Naive B cell (primary cell): ENCODE data around the gene CUBN. TPM values are rescaled to one million over a fixed set of nuclear protein-coding genes. Genes with fewer than 3 reads are reported as not detected.
A peak's percentile ranks its signal among the peaks of the same experiment; 100 is the strongest.

Experiments
- ATAC-seq, 2 donors: fragments of 150-1000 bp; cut with Tn5 transposase; 2 replicates each; pipeline ENCODE4 v1.10.0; 2021; ENCODE audit warnings: low read depth in 2 of 2, mild to moderate bottlenecking in 2 of 2, moderate library complexity in 2 of 2
- DNase-seq: peaks from one replicate; pipeline ENCODE4 v3.0.0; 2022
- H3K27ac Mint-ChIP-seq, 6 donors: one replicate each; pipeline ENCODE4 v1.8.0; 2020 to 2022; ENCODE audit warnings: mild to moderate bottlenecking in 6 of 6, mixed read lengths in 6 of 6, moderate library complexity in 5 of 6, inconsistent platforms in 2 of 6
- H3K27me3 Mint-ChIP-seq, 3 donors: one replicate each; pipeline ENCODE4 v1.8.0; 2021 to 2022; ENCODE audit warnings: mixed read lengths in 3 of 3, mild to moderate bottlenecking in 1 of 3
- H3K36me3 Mint-ChIP-seq, 2 donors: one replicate each; pipeline ENCODE4 v1.8.0; 2020 to 2022; ENCODE audit warnings: mixed read lengths in 2 of 2, inconsistent platforms in 1 of 2, mild to moderate bottlenecking in 1 of 2
- H3K4me1 Mint-ChIP-seq, 3 donors: one replicate each; pipeline ENCODE4 v1.8.0; 2020 to 2022; ENCODE audit warnings: mixed read lengths in 3 of 3, inconsistent platforms in 1 of 3, mild to moderate bottlenecking in 1 of 3, moderate library complexity in 1 of 3
- H3K4me3 Mint-ChIP-seq, 8 donors: one replicate each; pipeline ENCODE4 v1.8.0; 2020 to 2022; ENCODE audit warnings: mild to moderate bottlenecking in 8 of 8, mixed read lengths in 8 of 8, moderate library complexity in 8 of 8, inconsistent platforms in 2 of 8
- H3K9me3 Mint-ChIP-seq, 7 donors: one replicate each; pipeline ENCODE4 v1.8.0; 2020 to 2022; ENCODE audit warnings: mixed read lengths in 7 of 7, mild to moderate bottlenecking in 5 of 7, inconsistent platforms in 2 of 7, moderate library complexity in 1 of 7
- polyA plus RNA-seq, 6 donors: library from polyadenylated mRNA; unstranded; fragments of 300-500 nt; fragmentation: Illumina TruSeq; gene quantifications; one replicate each; pipeline ENCODE4 v1.2.3, GENCODE V29; 2021; ENCODE audit warnings: low read depth in 6 of 6

Gene CUBN
- polyA plus RNA-seq, 6 donors from 2014 or later = 0.07 to 0.51 (median 0.34) TPM; not detected in 1

- ATAC-seq (no peak), DNase-seq (no peak)
- H3K27ac Mint-ChIP-seq = no peak overlapping the region
- H3K36me3 Mint-ChIP-seq = peaks cover 0 to 14% of the 10 kb centered on the region in 2 donors
- peaks cover 4 to 7% (median 4%) of the 10 kb centered on the region in 3 donors for H3K4me1 Mint-ChIP-seq
- peaks cover 0 to 5% (median 0%) of the 10 kb centered on the region in 7 donors for H3K9me3 Mint-ChIP-seq
- H3K4me3 Mint-ChIP-seq = peak overlapping the region in 1 of 8 donors; percentile 49
- peaks cover 0 to 26% (median 0%) of the 10 kb centered on the region in 3 donors for H3K27me3 Mint-ChIP-seq
These were observed 238.9 kb downstream of the CUBN start for GRCh38 chr10:16890691-16891090.

GRCh38 chr10:16887565-16887964 lies 242.0 kb downstream of the CUBN start:
- ATAC-seq (no peak), DNase-seq (no peak)
- no peaks in the 10 kb centered on the region for H3K9me3 Mint-ChIP-seq
- no peak overlapping the region for H3K4me3 Mint-ChIP-seq
- H3K4me1 Mint-ChIP-seq = peaks cover 4 to 7% (median 4%) of the 10 kb centered on the region in 3 donors
- H3K27ac Mint-ChIP-seq = no peak overlapping the region
- peaks cover 7 to 14% of the 10 kb centered on the region in 2 donors for H3K36me3 Mint-ChIP-seq
- H3K27me3 Mint-ChIP-seq = peaks cover 0 to 26% (median 0%) of the 10 kb centered on the region in 3 donors

GRCh38 chr10:16886031-16886430 lies 243.6 kb downstream of the CUBN start:
- no peak for DNase-seq
- H3K27me3 Mint-ChIP-seq = peaks cover 0 to 21% (median 0%) of the 10 kb centered on the region in 3 donors

GRCh38 chr10:16884497-16884896 lies 245.1 kb downstream of the CUBN start:
- Mint-ChIP-seq H3K4me3 (no peak overlapping the region), H3K27me3 (peaks cover 0 to 5% (median 0%) of the 10 kb centered on the region in 3 donors)

More at GRCh38 chr10:16886031-16886430, 243.6 kb downstream of the CUBN start:
- Mint-ChIP-seq H3K4me1 (peaks cover 0 to 1% (median under 1%) of the 10 kb centered on the region in 3 donors), H3K27ac (no peak overlapping the region), H3K4me3 (no peak overlapping the region), H3K9me3 (no peaks in the 10 kb centered on the region), H3K36me3 (peaks cover 8 to 14% of the 10 kb centered on the region in 2 donors)
- no peak for ATAC-seq

GRCh38 chr10:16883084-16883483 lies 246.5 kb downstream of the CUBN start:
- Mint-ChIP-seq H3K27me3 (no peaks in the 10 kb centered on the region), H3K36me3 (peaks cover 8 to 11% of the 10 kb centered on the region in 2 donors), H3K27ac (no peak overlapping the region), H3K4me3 (no peak overlapping the region), H3K4me1 (no peaks in the 10 kb centered on the region), H3K9me3 (no peaks in the 10 kb centered on the region)
- DNase-seq (no peak), ATAC-seq (no peak)

More at GRCh38 chr10:16884497-16884896, 245.1 kb downstream of the CUBN start:
- ATAC-seq (no peak), DNase-seq (no peak)
- Mint-ChIP-seq H3K4me1 (no peaks in the 10 kb centered on the region), H3K9me3 (no peaks in the 10 kb centered on the region), H3K27ac (no peak overlapping the region), H3K36me3 (peaks cover 8 to 14% of the 10 kb centered on the region in 2 donors)

- Mint-ChIP-seq H3K4me3 (no peak overlapping the region), H3K9me3 (peaks cover 0 to 6% (median 3%) of the 10 kb centered on the region in 7 donors), H3K27me3 (peaks cover 0 to 11% (median 8%) of the 10 kb centered on the region in 3 donors), H3K4me1 (no peaks in the 10 kb centered on the region), H3K27ac (no peak overlapping the region), H3K36me3 (peaks cover 9 to 15% of the 10 kb centered on the region in 2 donors)
- ATAC-seq (no peak), DNase-seq (no peak)
These were observed 259.3 kb downstream of the CUBN start for GRCh38 chr10:16870331-16870730.

GRCh38 chr10:16867990-16868389 lies 261.6 kb downstream of the CUBN start:
- no peak for DNase-seq
- H3K27ac Mint-ChIP-seq = no peak overlapping the region
- H3K36me3 Mint-ChIP-seq = peaks cover 0 to 8% of the 10 kb centered on the region in 2 donors
- ATAC-seq = no peak
- H3K9me3 Mint-ChIP-seq = peaks cover 0 to 8% (median 3%) of the 10 kb centered on the region in 7 donors
- peaks cover 0 to 11% (median 8%) of the 10 kb centered on the region in 3 donors for H3K27me3 Mint-ChIP-seq
- no peaks in the 10 kb centered on the region for H3K4me1 Mint-ChIP-seq
- no peak overlapping the region for H3K4me3 Mint-ChIP-seq

- Mint-ChIP-seq H3K9me3 (peaks cover 0 to 8% (median 3%) of the 10 kb centered on the region in 7 donors), H3K4me3 (no peak overlapping the region), H3K27me3 (peaks cover 0 to 11% (median 8%) of the 10 kb centered on the region in 3 donors), H3K27ac (no peak overlapping the region), H3K4me1 (no peaks in the 10 kb centered on the region), H3K36me3 (peaks cover 0 to 8% of the 10 kb centered on the region in 2 donors)
- ATAC-seq (no peak), DNase-seq (no peak)
These were observed 262.1 kb downstream of the CUBN start for GRCh38 chr10:16867556-16867955.

GRCh38 chr10:16866541-16867275 lies 262.9 kb downstream of the CUBN start:
- Mint-ChIP-seq H3K27me3 (peaks cover 0 to 11% (median 8%) of the 10 kb centered on the region in 3 donors), H3K4me1 (no peaks in the 10 kb centered on the region), H3K4me3 (no peak overlapping the region), H3K36me3 (peaks cover 0 to 8% of the 10 kb centered on the region in 2 donors), H3K9me3 (peaks cover 0 to 8% (median 3%) of the 10 kb centered on the region in 7 donors), H3K27ac (no peak overlapping the region)
- ATAC-seq (no peak), DNase-seq (no peak)

- peaks cover 4 to 8% of the 10 kb centered on the region in 2 donors for H3K36me3 Mint-ChIP-seq
- ATAC-seq = no peak
- no peaks in the 10 kb centered on the region for H3K4me1 Mint-ChIP-seq
- H3K4me3 Mint-ChIP-seq = no peak overlapping the region
- DNase-seq = no peak
- peaks cover under 1 to 10% (median 3%) of the 10 kb centered on the region in 7 donors for H3K9me3 Mint-ChIP-seq
- peaks cover 0 to 11% (median 8%) of the 10 kb centered on the region in 3 donors for H3K27me3 Mint-ChIP-seq
- no peak overlapping the region for H3K27ac Mint-ChIP-seq
These were observed 263.8 kb downstream of the CUBN start for GRCh38 chr10:16865766-16866165.

- Mint-ChIP-seq H3K9me3 (peaks cover 3 to 17% (median 6%) of the 10 kb centered on the region in 7 donors), H3K36me3 (peaks cover 4 to 8% of the 10 kb centered on the region in 2 donors), H3K4me1 (no peaks in the 10 kb centered on the region), H3K4me3 (no peak overlapping the region), H3K27me3 (peaks cover 0 to 11% (median 8%) of the 10 kb centered on the region in 3 donors), H3K27ac (peak overlapping the region in 1 of 6 donors; percentile 71)
- DNase-seq = no peak
- no peak for ATAC-seq
These were observed 265.8 kb downstream of the CUBN start for GRCh38 chr10:16863766-16864165.

GRCh38 chr10:16857419-16857818 lies 272.2 kb downstream of the CUBN start:
- H3K4me1 Mint-ChIP-seq = no peaks in the 10 kb centered on the region
- ATAC-seq (no peak), DNase-seq (no peak)
- no peak overlapping the region for H3K4me3 Mint-ChIP-seq
- peaks cover 0 to 4% of the 10 kb centered on the region in 2 donors for H3K36me3 Mint-ChIP-seq
- no peaks in the 10 kb centered on the region for H3K27me3 Mint-ChIP-seq
- H3K27ac Mint-ChIP-seq = no peak overlapping the region
- peaks cover 0 to 9% (median 5%) of the 10 kb centered on the region in 7 donors for H3K9me3 Mint-ChIP-seq

GRCh38 chr10:16856567-16856966 lies 273.0 kb downstream of the CUBN start:
- Mint-ChIP-seq H3K4me3 (no peak overlapping the region), H3K9me3 (peaks cover 0 to 9% (median 5%) of the 10 kb centered on the region in 7 donors), H3K4me1 (no peaks in the 10 kb centered on the region), H3K27me3 (no peaks in the 10 kb centered on the region), H3K27ac (no peak overlapping the region), H3K36me3 (peaks cover 0 to 2% of the 10 kb centered on the region in 2 donors)
- ATAC-seq = no peak
- no peak for DNase-seq

GRCh38 chr10:16856092-16856491 lies 273.5 kb downstream of the CUBN start:
- H3K36me3 Mint-ChIP-seq = no peaks in the 10 kb centered on the region
- no peaks in the 10 kb centered on the region for H3K27me3 Mint-ChIP-seq

More at GRCh38 chr10:16856092-16856491, 273.5 kb downstream of the CUBN start:
- DNase-seq (no peak), ATAC-seq (no peak)
- Mint-ChIP-seq H3K27ac (no peak overlapping the region), H3K4me3 (no peak overlapping the region), H3K9me3 (peaks cover 0 to 9% (median 5%) of the 10 kb centered on the region in 7 donors), H3K4me1 (no peaks in the 10 kb centered on the region)
